Measurements from ENCODE around the gene HMGB2.

- TF ChIP-seq CTCF (IDR thresholded peaks at IDR 0.05) (no peak), REST (IDR thresholded peaks at IDR 0.05; ENCODE audit: insufficient read depth in 1 of 2, low read depth in 2 of 2, low read length in 1 of 2) (no peak), TCF7L2 (IDR thresholded peaks at IDR 0.05; ENCODE audit: low read depth, low read length) (no peak)
Observed at GRCh38 chr4:173319696-173320095, 14.5 kb downstream of the HMGB2 start.

All from Panc1 (cell line).